H9 (cell line): Measurements from ENCODE around the gene ARHGEF25. TPM values are rescaled to one million over a fixed set of nuclear protein-coding genes. Genes with fewer than 3 reads are reported as not detected.

Source experiments
- DNase-seq: peaks from one replicate; pipeline ENCODE4 v3.0.0-alpha.2; 2017
- H2AFZ ChIP-seq: one replicate; pipeline ENCODE4 v1.6.1; 2013; ENCODE audit warnings: mild to moderate bottlenecking, low read length, control low read depth, moderate library complexity
- H2AK5ac ChIP-seq: 2 replicates; pipeline ENCODE4 v1.6.1; 2013; ENCODE audit warnings: low read length, control low read depth, mixed read lengths; ENCODE audit not compliant: insufficient read length
- H2BK120ac ChIP-seq: one replicate; pipeline ENCODE4 v1.6.1; 2013; ENCODE audit warnings: low read depth, mild to moderate bottlenecking, low read length, control low read depth, inconsistent platforms; ENCODE audit not compliant: poor library complexity, severe bottlenecking
- H2BK12ac ChIP-seq: 2 replicates; pipeline ENCODE4 v1.6.1; 2013; ENCODE audit warnings: low read length, control low read depth, mixed read lengths, low read depth; ENCODE audit not compliant: insufficient read length
- H2BK15ac ChIP-seq: 2 replicates; pipeline ENCODE4 v1.6.1; 2013; ENCODE audit warnings: low read depth, low read length, control low read depth
- H2BK20ac ChIP-seq: one replicate; pipeline ENCODE4 v1.6.1; 2013; ENCODE audit warnings: low read depth, mild to moderate bottlenecking, low read length, control low read depth, inconsistent platforms; ENCODE audit not compliant: poor library complexity, severe bottlenecking
- H2BK5ac ChIP-seq: 2 replicates; pipeline ENCODE4 v1.6.1; 2013; ENCODE audit warnings: low read length, control low read depth, mixed read lengths; ENCODE audit not compliant: insufficient read length
- H3K14ac ChIP-seq: 2 replicates; pipeline ENCODE4 v1.6.1; 2013; ENCODE audit warnings: low read length, control low read depth; ENCODE audit not compliant: insufficient read depth
- H3K18ac ChIP-seq: 2 replicates; pipeline ENCODE4 v1.6.1; 2013; ENCODE audit warnings: low read depth, mild to moderate bottlenecking, mixed read lengths, low read length, control low read depth; ENCODE audit not compliant: insufficient read length
- H3K23ac ChIP-seq: 2 replicates; pipeline ENCODE4 v1.6.1; 2013; ENCODE audit warnings: low read length, control low read depth, mixed read lengths, low read depth; ENCODE audit not compliant: insufficient read length
- H3K23me2 ChIP-seq: 2 replicates; pipeline ENCODE4 v1.6.1; 2013; ENCODE audit warnings: low read depth, mild to moderate bottlenecking, mixed read lengths, low read length, control low read depth; ENCODE audit not compliant: insufficient read length, poor library complexity, severe bottlenecking
- H3K27ac ChIP-seq: 2 replicates; pipeline ENCODE4 v1.5.1; 2013; ENCODE audit warnings: low read length, control low read depth, mixed read lengths, low read depth; ENCODE audit not compliant: insufficient read length
- H3K27me3 ChIP-seq: 2 replicates; pipeline ENCODE4 v1.6.1; 2013; ENCODE audit warnings: low read length, control low read depth, inconsistent platforms; ENCODE audit not compliant: insufficient read depth
- H3K4ac ChIP-seq: 2 replicates; pipeline ENCODE4 v1.6.1; 2013; ENCODE audit warnings: low read depth, mild to moderate bottlenecking, control low read depth, inconsistent platforms, low read length, moderate library complexity
- H3K4me1 ChIP-seq: 2 replicates; pipeline ENCODE4 v1.6.1; 2013; ENCODE audit warnings: low read length, control low read depth, inconsistent platforms; ENCODE audit not compliant: insufficient read depth
- H3K4me2 ChIP-seq: 2 replicates; pipeline ENCODE4 v1.6.1; 2013; ENCODE audit warnings: low read length, control low read depth, mixed read lengths; ENCODE audit not compliant: insufficient read length, insufficient read depth
- H3K56ac ChIP-seq: 2 replicates; pipeline ENCODE4 v1.6.1; 2013; ENCODE audit warnings: low read depth, mild to moderate bottlenecking, mixed read lengths, low read length, control low read depth; ENCODE audit not compliant: insufficient read length
- H3K79me1 ChIP-seq: 2 replicates; pipeline ENCODE4 v1.6.1; 2013; ENCODE audit warnings: low read depth, mild to moderate bottlenecking, moderate library complexity, low read length, control low read depth, inconsistent platforms; ENCODE audit not compliant: insufficient read depth, poor library complexity, severe bottlenecking
- H3K79me2 ChIP-seq: 2 replicates; pipeline ENCODE4 v1.6.1; 2013; ENCODE audit warnings: low read length, control low read depth, inconsistent platforms; ENCODE audit not compliant: insufficient read depth
- H3K9ac ChIP-seq: 2 replicates; pipeline ENCODE4 v1.6.1; 2013; ENCODE audit warnings: low read length, control low read depth, mixed read lengths; ENCODE audit not compliant: insufficient read length; ENCODE audit errors: extremely low read depth
- H3K9me3 ChIP-seq: one replicate; pipeline ENCODE4 v1.6.1; 2013; ENCODE audit warnings: low read depth, low read length, inconsistent platforms; ENCODE audit not compliant: control insufficient read depth
- H3T11ph ChIP-seq: one replicate; pipeline ENCODE4 v1.6.1; 2013; ENCODE audit warnings: mild to moderate bottlenecking, low read length, control low read depth, inconsistent platforms
- H4K20me1 ChIP-seq: one replicate; pipeline ENCODE4 v1.6.1; 2013; ENCODE audit not compliant: control insufficient read depth, insufficient read length, insufficient read depth
- H4K5ac ChIP-seq: 2 replicates; pipeline ENCODE4 v1.6.1; 2013; ENCODE audit warnings: low read depth, mild to moderate bottlenecking, mixed read lengths, low read length, control low read depth; ENCODE audit not compliant: insufficient read length
- H4K8ac ChIP-seq: replicated peaks from 2 replicates; pipeline ENCODE4 v1.6.1; 2013; ENCODE audit warnings: low read length, control low read depth, mixed read lengths, low read depth; ENCODE audit not compliant: insufficient read length
- H4K91ac ChIP-seq: 2 replicates; pipeline ENCODE4 v1.6.1; 2013; ENCODE audit warnings: low read depth, mild to moderate bottlenecking, moderate library complexity, mixed read lengths, low read length, control low read depth; ENCODE audit not compliant: insufficient read length
- H3K27ac Mint-ChIP-seq, 3 experiments: 2 replicates in 2 of 3; 3 replicates in 1 of 3; pipeline ENCODE4 v1.8.0; 2020 to 2021; ENCODE audit warnings: mixed read lengths in 3 of 3, mild to moderate bottlenecking in 1 of 3, moderate library complexity in 1 of 3
- H3K27me3 Mint-ChIP-seq: 2 replicates; pipeline ENCODE4 v1.8.0; 2021; ENCODE audit warnings: low read depth, mild to moderate bottlenecking, moderate library complexity, mixed read lengths
- H3K36me3 Mint-ChIP-seq, 3 experiments: 2 replicates in 2 of 3; 3 replicates in 1 of 3; pipeline ENCODE4 v1.8.0; 2020 to 2021; ENCODE audit warnings: low read depth in 3 of 3, mixed read lengths in 3 of 3; ENCODE audit not compliant: insufficient read depth in 1 of 3
- H3K4me1 Mint-ChIP-seq, 2 experiments: 2 replicates each; pipeline ENCODE4 v1.8.0; 2020; ENCODE audit warnings: mixed read lengths in 2 of 2
- H3K4me3 Mint-ChIP-seq, 2 experiments: 2 replicates in 1 of 2; 3 replicates in 1 of 2; pipeline ENCODE4 v1.8.0; 2020 to 2021; ENCODE audit warnings: mild to moderate bottlenecking in 2 of 2, mixed read lengths in 2 of 2, moderate library complexity in 1 of 2
- H3K9me3 Mint-ChIP-seq, 2 experiments: 2 replicates in 1 of 2; 3 replicates in 1 of 2; pipeline ENCODE4 v1.8.0; 2020; ENCODE audit warnings: mild to moderate bottlenecking in 2 of 2, mixed read lengths in 2 of 2, moderate library complexity in 1 of 2
- WGBS: extraction: QIAGEN DNeasy Blood & Tissue Kit; methylation state at CpG from one replicate; pipeline ENCODE4 v1.1.7; 2013; ENCODE audit warnings: missing lambda C conversion rate, low lambda C conversion rate, mixed read lengths; ENCODE audit not compliant: insufficient read length; ENCODE audit errors: extremely low coverage; 5-methylcytosine and 5-hydroxymethylcytosine counted together
- total RNA-seq: library from RNA; stranded (reverse); gene quantifications from 2 replicates; pipeline ENCODE4 v1.2.1, GENCODE V29; 2021
- TF ChIP-seq, protein P1 (sequence below): fragments of 200-600 bp; sonication (generic); conservative IDR thresholded peaks from 3 replicates; pipeline ENCODE4 v1.8.0; 2021; ENCODE audit warnings: antibody characterized with exemption, mild to moderate bottlenecking

Gene ARHGEF25
- total RNA-seq, 1 experiment from 2014 or later: 22.6 TPM

DNA sequence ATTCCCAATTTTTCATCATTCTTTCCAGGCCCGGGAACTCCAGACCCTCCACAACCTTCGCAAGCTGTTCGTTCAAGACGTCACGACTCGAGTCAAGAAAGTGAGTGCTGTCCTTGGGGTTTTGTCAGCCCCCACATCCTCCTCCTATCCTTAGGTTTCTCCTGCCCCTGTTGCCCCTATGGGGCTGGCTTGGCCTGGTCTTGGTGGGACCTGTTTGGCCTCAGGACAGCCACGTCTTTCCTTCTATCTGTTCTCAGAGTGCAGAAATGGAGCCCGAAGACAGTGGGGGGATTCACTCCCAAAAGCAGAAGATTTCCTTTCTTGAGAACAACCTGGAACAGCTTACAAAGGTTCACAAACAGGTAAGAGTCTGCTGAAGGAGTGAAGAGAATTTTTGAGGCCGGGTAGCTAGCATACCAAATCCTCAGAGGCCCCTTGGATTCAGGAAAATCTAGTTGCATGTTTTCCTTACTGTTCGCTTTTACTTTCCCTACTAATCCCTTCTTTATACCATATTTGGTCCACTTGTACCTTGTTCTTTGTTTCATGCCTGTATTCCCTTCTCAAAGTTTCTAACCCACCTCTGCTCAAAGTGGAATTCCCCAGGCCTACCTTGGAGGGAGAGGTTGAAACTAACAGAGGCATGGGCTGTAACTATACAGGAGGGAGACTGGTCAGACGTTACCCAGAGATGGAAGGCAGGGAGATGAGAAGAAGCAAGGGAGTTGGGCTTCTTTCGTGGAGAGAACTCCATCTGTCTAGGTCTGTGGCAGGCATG, 33.1 kb upstream of the ARHGEF25 start:
- Histone ChIP-seq H2BK120ac (no peak overlapping the region), H3K14ac (no peak overlapping the region), H2BK15ac (no peak overlapping the region), H2BK12ac (no peak overlapping the region), H4K8ac (no peak overlapping the region), H2AK5ac (no peak overlapping the region), H3K23ac (no peak overlapping the region), H2BK5ac (no peak overlapping the region), H3K27ac (no peak overlapping the region), H3K23me2 (no peaks in the 10 kb centered on the region), H3K4me2 (no peak overlapping the region), H3K79me1 (no peaks in the 10 kb centered on the region), H4K5ac (no peak overlapping the region), H3T11ph (no peak overlapping the region), H3K79me2 (0 out of 2 replicates have a peak, but pooled peaks cover 2% of the 10 kb centered on the region), H2AFZ (no peak overlapping the region), H3K56ac (no peak overlapping the region), H3K18ac (no peak overlapping the region), H4K20me1 (no peaks in the 10 kb centered on the region), H3K4ac (no peak overlapping the region), H3K9me3 (no peaks in the 10 kb centered on the region), H3K27me3 (no peaks in the 10 kb centered on the region), H3K4me1 (no peaks in the 10 kb centered on the region), H4K91ac (no peak overlapping the region), H2BK20ac (no peak overlapping the region), H3K9ac (no peak overlapping the region)
- Mint-ChIP-seq H3K27ac (no peak overlapping the region; a peak in 1 of 7 replicates), H3K9me3 (no peaks in the 10 kb centered on the region), H3K4me1 (no peaks in the 10 kb centered on the region), H3K36me3 (peaks cover 40 to 78% (median 61%) of the 10 kb centered on the region in 3 experiments; a peak in 6 of 7 replicates), H3K27me3 (no peaks in the 10 kb centered on the region), H3K4me3 (no peak overlapping the region)
- no peak for DNase-seq
- no CpG with 5 or more reads among the region's 12 CpGs for whole genome bisulfite sequencing
- TF ChIP-seq, protein P1, sequence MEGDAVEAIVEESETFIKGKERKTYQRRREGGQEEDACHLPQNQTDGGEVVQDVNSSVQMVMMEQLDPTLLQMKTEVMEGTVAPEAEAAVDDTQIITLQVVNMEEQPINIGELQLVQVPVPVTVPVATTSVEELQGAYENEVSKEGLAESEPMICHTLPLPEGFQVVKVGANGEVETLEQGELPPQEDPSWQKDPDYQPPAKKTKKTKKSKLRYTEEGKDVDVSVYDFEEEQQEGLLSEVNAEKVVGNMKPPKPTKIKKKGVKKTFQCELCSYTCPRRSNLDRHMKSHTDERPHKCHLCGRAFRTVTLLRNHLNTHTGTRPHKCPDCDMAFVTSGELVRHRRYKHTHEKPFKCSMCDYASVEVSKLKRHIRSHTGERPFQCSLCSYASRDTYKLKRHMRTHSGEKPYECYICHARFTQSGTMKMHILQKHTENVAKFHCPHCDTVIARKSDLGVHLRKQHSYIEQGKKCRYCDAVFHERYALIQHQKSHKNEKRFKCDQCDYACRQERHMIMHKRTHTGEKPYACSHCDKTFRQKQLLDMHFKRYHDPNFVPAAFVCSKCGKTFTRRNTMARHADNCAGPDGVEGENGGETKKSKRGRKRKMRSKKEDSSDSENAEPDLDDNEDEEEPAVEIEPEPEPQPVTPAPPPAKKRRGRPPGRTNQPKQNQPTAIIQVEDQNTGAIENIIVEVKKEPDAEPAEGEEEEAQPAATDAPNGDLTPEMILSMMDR: no peak
